ENCODE results near the gene RSPH4A. TPM values are rescaled to one million over a fixed set of nuclear protein-coding genes. Genes with fewer than 3 reads are reported as not detected.

The RSPH4A gene
- total and polyA plus RNA-seq, 2 of the 8 experiments (the other 6 are each of a cell fraction or from before 2014, with no cell fraction given), result 0.38 to 0.52 TPM

GRCh38 chr6:116624036-116624805 is 7.9 kb downstream of the RSPH4A start:
- POLR2A ChIA-PET (ENCODE audit: partially characterized antibody), result interaction anchor here (1.4 kb wide), 1 partner anchor 8 kb away, joined by 7 read pairs; the partner anchor contains the start of gene RSPH4A
- no peak for TF ChIP-seq SP4 (IDR thresholded peaks at IDR 0.05; ENCODE audit: low read length)
- no peak for TF ChIP-seq POLR2AphosphoS5 (IDR thresholded peaks at IDR 0.05; ENCODE audit: low read depth, low read length)
- no peak for TF ChIP-seq EP300 (IDR thresholded peaks at IDR 0.05; ENCODE audit: borderline replicate concordance in 1 of 2, low read depth in 2 of 2, low read length in 2 of 2)
- TF ChIP-seq BRCA1 (IDR thresholded peaks at IDR 0.05; ENCODE audit: low read depth, low read length), result no peak
- TF ChIP-seq GTF2F1 (IDR thresholded peaks at IDR 0.05; ENCODE audit: borderline replicate concordance, low read depth, low read length), result no peak
- no peak for TF ChIP-seq MAX (IDR thresholded peaks at IDR 0.05)
- TF ChIP-seq POU5F1 (IDR thresholded peaks at IDR 0.05; ENCODE audit: low read depth, low read length), result no peak
- no peak for TF ChIP-seq KDM4A (IDR thresholded peaks at IDR 0.05; ENCODE audit: low read depth, low read length, severe bottlenecking)
- TF ChIP-seq SRF (IDR thresholded peaks at IDR 0.05; ENCODE audit: low read depth, low read length), result no peak
- no peak for TF ChIP-seq FOSL1 (IDR thresholded peaks at IDR 0.05; ENCODE audit: insufficient read depth, low read depth, low read length)
- TF ChIP-seq HDAC2 (IDR thresholded peaks at IDR 0.05; ENCODE audit: borderline replicate concordance in 1 of 2, low read depth in 2 of 2, low read length in 2 of 2), result no peak
- TF ChIP-seq PHF8 (conservative IDR thresholded peaks at IDR 0.05; ENCODE audit: low read depth, low read length), result no peak

More at GRCh38 chr6:116624036-116624805, 7.9 kb downstream of the RSPH4A start:
- Histone ChIP-seq H2BK120ac (replicated peaks; ENCODE audit: low read depth, low read length) (no peak overlapping the region), H3K9me3 (ENCODE audit: insufficient read depth in 2 of 2, low read depth in 1 of 2, low read length in 1 of 2) (no peaks in the 10 kb centered on the region), H2AFZ (ENCODE audit: low read length) (no peak overlapping the region), H2BK5ac (ENCODE audit: low read depth, low read length) (no peak overlapping the region), H2BK15ac (ENCODE audit: low read length) (no peak overlapping the region), H3K4me2 (ENCODE audit: insufficient read depth in 1 of 2, low read depth in 2 of 2, low read length in 2 of 2) (no peak overlapping the region), H3K4ac (replicated peaks; ENCODE audit: insufficient read length, low read depth, low read length) (no peak overlapping the region), H3K27ac (ENCODE audit: low read depth, low read length) (no peak overlapping the region), H3K27me3 (replicated peaks in 1 of 4; ENCODE audit: control insufficient read depth in 3 of 4, extremely low read depth in 1 of 4, insufficient read depth in 3 of 4, low read length in 3 of 4) (no peaks in the 10 kb centered on the region), H3K9ac (replicated peaks in 1 of 4; ENCODE audit: extremely low read depth in 1 of 4, low read depth in 3 of 4, low read length in 3 of 4) (no peak overlapping the region), H2BK12ac (ENCODE audit: low read depth, low read length) (no peak overlapping the region), H3K23ac (ENCODE audit: insufficient read length) (no peak overlapping the region), H2BK20ac (ENCODE audit: low read length) (no peak overlapping the region), H3K36me3 (ENCODE audit: control insufficient read depth in 2 of 4, insufficient read depth in 4 of 4, low read length in 3 of 4) (no peaks in the 10 kb centered on the region), H3K56ac (replicated peaks; ENCODE audit: insufficient read length, low read depth, low read length) (no peak overlapping the region), H4K5ac (ENCODE audit: insufficient read length, low read depth, low read length) (no peak overlapping the region), H4K20me1 (replicated peaks in 1 of 2; ENCODE audit: control insufficient read depth in 1 of 2, insufficient read depth in 2 of 2, low read length in 2 of 2) (no peaks in the 10 kb centered on the region), H4K8ac (ENCODE audit: extremely low read depth, insufficient read depth, low read length) (no peak overlapping the region), H3K4me1 (replicated peaks in 1 of 4; ENCODE audit: control insufficient read depth in 3 of 4, insufficient read depth in 4 of 4, low read length in 3 of 4) (no peaks in the 10 kb centered on the region), H3K4me3 (ENCODE audit: extremely low read depth in 1 of 4, insufficient read depth in 2 of 4, low read depth in 3 of 4, low read length in 4 of 4) (no peak overlapping the region), H3K14ac (ENCODE audit: insufficient read length) (no peak overlapping the region), H3K18ac (ENCODE audit: extremely low read depth, low read length) (no peak overlapping the region), H4K91ac (replicated peaks; ENCODE audit: insufficient read length, low read length) (no peak overlapping the region), H3K79me1 (ENCODE audit: low read depth, low read length) (no peaks in the 10 kb centered on the region), H3K79me2 (ENCODE audit: control insufficient read depth in 1 of 2, insufficient read depth in 2 of 2, low read length in 2 of 2) (no peaks in the 10 kb centered on the region), H3K23me2 (ENCODE audit: low read depth, low read length) (no peaks in the 10 kb centered on the region), H2AK5ac (ENCODE audit: low read depth, low read length) (no peak overlapping the region)
- DNase-seq (ENCODE audit: low read depth in 1 of 2, low spot score in 2 of 2) (no peak), FAIRE-seq (no peak)
- CTCF ChIA-PET (ENCODE audit: partially characterized antibody), result interaction anchor here (0.8 to 2.2 kb wide), 3 partner anchors 9 to 63 kb away, joined by 3 to 9 read pairs (median 3); no protein-coding TSS in a partner anchor
- 67% methylated on average over 3 of the region's 3 CpGs; no CpG with 5 or more reads in 1 of the 2 experiments for WGBS, 2 experiments (ENCODE audit: extremely low coverage in 1 of 2, insufficient coverage in 1 of 2, insufficient read length in 1 of 2, insufficient replicate concordance in 2 of 2, low coverage in 1 of 2, low lambda C conversion rate in 2 of 2, missing lambda C conversion rate in 1 of 2)

Data from H1 (cell line).